Left lobe of liver (tissue), 2 donors: ENCODE results near the gene TTPAL. TPM values are rescaled to one million over a fixed set of nuclear protein-coding genes. Genes with fewer than 3 reads are reported as not detected.

ENCODE experiments used
- ATAC-seq: fragments of 200-7000 bp; cut with Tn5 transposase; one replicate; pipeline ENCODE4 v1.9.1; 2020; ENCODE audit warnings: mild to moderate bottlenecking, moderate library complexity
- DNase-seq: peaks from one replicate; pipeline ENCODE4 v3.0.0-alpha.2; 2020; ENCODE audit warnings: low spot score
- total RNA-seq: library from RNA; stranded (reverse); gene quantifications from one replicate; pipeline ENCODE4 v1.2.1, GENCODE V29; 2021
- donor health status: DM: no; HTN: no; CAD: no; lungs with moderate emphysema.
- donor health status: DM: no; HTN: yes; CAD: no.

The TTPAL gene
- total RNA-seq, 1 donor from 2014 or later = 95.0 TPM

DNA sequence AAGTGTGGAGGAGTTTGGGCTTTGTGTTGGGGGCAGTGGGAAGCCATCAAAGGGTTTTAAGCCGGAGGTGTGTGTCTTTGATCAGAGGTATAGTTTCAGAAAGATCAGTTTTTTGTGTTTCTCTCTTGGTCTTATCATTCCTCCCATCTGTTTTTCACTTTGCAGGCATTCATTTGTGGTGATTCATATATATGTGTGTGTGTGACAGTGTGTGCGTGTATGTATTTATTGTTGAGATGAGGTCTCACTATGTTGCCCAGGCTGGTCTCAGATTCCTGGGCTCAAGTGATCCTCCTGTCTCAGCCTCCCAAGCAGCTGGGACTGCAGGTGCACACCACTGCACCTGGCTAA is 57.3 kb downstream of the TTPAL start:
- DNase-seq = no peak
- no peak for ATAC-seq

DNA sequence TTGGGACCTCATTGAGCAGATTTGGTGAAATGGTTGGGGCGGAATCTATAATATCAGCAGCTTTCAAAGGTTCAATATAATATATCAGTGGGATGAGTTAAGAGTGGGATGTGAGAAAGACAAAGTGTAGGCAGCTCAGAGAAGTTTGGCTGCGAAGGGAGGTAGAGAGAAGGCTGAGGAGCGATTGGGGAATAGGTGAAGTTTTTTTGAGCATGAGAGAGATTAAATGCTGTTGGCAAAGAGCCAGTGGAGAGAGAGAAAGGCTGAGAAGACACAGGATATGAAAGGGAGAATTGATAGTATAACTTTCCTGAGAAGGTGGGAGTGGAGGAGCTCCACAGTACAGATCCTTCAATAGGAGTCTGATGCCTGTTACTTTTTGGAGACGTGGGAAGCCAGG is 58.3 kb downstream of the TTPAL start:
- DNase-seq (no peak), ATAC-seq (no peak)

DNA sequence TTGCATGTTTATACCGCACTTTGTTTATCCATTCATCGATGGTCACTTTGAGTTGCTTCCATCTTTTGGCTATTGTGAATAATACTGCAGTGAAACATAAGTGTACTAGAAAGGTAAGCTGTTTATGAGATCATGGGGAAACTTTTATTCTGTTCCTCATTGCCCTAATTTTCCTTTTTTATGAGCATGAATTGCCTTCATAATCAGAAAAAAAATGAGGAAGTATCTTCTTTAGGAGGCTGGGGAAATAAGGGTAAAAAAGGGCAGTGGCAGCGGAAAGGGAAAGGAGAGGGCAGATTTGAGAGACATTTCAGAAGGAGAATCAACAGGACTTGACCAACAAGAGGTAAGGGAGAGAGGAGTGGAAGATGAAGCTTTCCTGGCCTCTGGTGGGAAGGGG is 60.5 kb downstream of the TTPAL start:
- DNase-seq = no peak
- no peak for ATAC-seq

DNA sequence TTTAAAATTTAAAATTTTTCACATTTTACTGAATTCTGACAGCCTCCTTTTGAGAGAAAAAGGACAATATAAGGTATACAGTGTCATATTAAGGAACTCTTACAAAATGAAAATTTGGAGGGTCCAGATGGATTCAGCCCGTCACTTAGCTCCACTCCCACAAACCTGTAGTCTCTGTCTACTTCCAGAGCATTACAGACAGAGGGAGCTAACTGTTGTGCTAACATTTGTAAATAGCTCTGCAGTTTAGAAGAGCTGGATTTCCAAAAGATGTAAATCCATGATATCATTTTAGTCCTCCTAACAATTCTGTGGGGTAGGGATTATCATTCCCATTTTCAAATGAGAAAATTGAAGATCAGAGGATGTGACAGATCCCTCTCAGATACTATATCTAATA is 62.3 kb downstream of the TTPAL start:
- no peak for ATAC-seq
- no peak for DNase-seq

DNA sequence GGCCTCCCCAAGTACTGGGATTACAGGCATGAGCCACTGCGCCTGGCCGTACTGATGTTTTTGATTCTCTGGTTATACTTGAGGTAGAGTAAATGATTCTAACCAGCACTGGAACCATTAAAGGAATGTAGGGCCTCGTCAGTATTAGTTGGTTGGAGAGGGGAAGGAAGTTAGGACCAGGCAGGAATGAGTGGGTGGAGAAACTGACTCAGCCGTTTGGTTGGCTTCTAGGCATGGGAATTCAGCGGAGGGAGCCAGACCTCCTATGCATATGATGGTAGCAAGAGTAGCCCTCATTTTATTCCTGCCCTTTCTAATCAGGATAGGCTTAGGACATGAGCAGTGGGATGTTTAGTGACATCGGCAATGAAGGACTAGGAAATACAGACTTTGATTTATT is 65.2 kb downstream of the TTPAL start:
- no peak for ATAC-seq
- no peak for DNase-seq

DNA sequence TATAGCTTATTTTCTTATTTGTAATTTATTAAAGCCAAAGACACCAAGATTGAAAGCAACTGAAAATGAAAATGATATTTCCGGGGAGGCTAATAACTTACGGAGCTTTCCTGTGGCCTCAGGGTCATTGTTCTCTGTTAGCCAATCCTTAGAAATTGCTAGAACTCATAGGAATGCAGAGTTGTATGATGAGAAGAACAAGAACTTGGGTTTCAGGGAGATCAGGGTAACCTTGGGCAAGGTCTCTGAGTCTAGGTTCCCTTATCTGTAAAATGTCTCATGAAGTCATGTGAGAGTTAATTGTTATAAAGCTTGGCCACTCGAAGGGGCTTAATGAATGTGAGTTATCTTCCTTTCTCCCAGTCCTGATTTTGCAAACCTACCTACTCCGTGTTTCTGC is 66.3 kb downstream of the TTPAL start:
- peak; percentile 57 for ATAC-seq
- no peak for DNase-seq

DNA sequence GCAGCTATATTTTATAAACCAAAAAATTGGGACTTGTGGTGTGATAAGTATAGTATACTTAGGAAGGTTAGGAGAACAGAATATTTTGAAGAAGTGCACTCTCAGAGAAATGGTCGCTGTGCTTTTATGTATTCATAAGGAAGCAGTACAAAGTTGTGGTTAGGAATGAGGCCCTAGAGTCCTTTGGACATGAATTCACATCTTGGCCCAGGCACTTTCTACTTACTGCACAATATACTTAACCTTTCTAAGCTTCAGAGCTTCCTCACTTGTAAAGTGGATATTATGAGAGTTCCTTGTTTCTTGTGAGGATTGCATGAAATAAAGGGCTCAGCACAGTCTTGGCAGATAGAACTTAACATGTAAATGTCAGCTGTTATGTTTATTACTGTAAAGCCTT is 67.2 kb downstream of the TTPAL start:
- ATAC-seq = no peak

DNA sequence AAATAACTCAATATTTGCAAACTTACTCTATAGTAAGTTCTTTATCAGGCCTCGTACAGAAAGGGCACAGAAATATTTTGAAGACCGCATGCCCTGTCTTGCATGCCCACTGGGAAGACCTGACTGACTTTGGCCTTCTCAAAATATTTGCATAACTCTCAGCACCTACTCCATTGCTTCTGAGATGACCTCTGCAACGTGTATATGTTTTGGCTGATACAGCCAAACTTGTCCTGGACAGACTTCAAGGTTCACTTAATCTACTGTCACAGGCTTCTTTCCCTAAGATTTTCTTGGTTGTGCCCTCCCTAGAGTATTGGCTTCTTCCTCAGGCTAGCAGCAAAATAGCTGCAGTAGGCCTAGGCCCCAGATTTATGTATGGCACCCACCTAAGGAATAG is 67.7 kb downstream of the TTPAL start:
- DNase-seq = no peak
- ATAC-seq = peak; percentile 69

More for the DNA sequence above, 67.2 kb downstream of the TTPAL start:
- DNase-seq = no peak

Other genes with a start within 250 kb of the TTPAL start
- gene GDAP1L1, start 228.6 kb upstream of the TTPAL start, total RNA-seq = not detected
- gene FITM2, start 164.7 kb upstream of the TTPAL start, total RNA-seq = 4.9 TPM
- gene R3HDML, start 138.8 kb upstream of the TTPAL start, total RNA-seq = not detected
- gene HNF4A, start 120.2 kb upstream of the TTPAL start, total RNA-seq = 189 TPM
- gene SERINC3, start 46.2 kb downstream of the TTPAL start, total RNA-seq = 50.4 TPM
- gene PKIG, start 106.7 kb downstream of the TTPAL start, total RNA-seq = 22.7 TPM
- 3.7 TPM for gene ADA, start 175.8 kb downstream of the TTPAL start, total RNA-seq
- 1.1 TPM for gene CCN5, start 239.5 kb downstream of the TTPAL start, total RNA-seq